Measurements from ENCODE around the gene BICDL1. TPM values are rescaled to one million over a fixed set of nuclear protein-coding genes. Genes with fewer than 3 reads are reported as not detected.
"Not testable (repeated sequence)": the region's sequence is repeated elsewhere in the genome, so short reads cannot be mapped to it uniquely, and the experiment has no call there.

The BICDL1 gene
- total RNA-seq, 3 donors from 2014 or later = 6.7 to 10.6 (median 6.8) TPM

- H3K36me3 ChIP-seq (ENCODE audit: low read depth) = no peaks in the 10 kb centered on the region
- no peak for TF ChIP-seq CTCF (IDR thresholded peaks at IDR 0.05)
- H3K4me3 ChIP-seq = no peak overlapping the region
- no peaks in the 10 kb centered on the region for H3K4me1 ChIP-seq (ENCODE audit: low read depth)
- DNase-seq = no peak
- no peaks in the 10 kb centered on the region for H3K9me3 ChIP-seq
- intact Hi-C loops (cut with DNase I, micrococcal nuclease) = no loop called here
- no peak for ATAC-seq
These were observed 50.7 kb downstream of the BICDL1 start for GRCh38 chr12:120039711-120040110.

- Histone ChIP-seq H3K4me3 (no peak overlapping the region), H3K9me3 (no peaks in the 10 kb centered on the region), H3K4me1 (ENCODE audit: low read depth) (no peaks in the 10 kb centered on the region), H3K36me3 (ENCODE audit: low read depth) (no peaks in the 10 kb centered on the region)
- no peak for ATAC-seq
- TF ChIP-seq CTCF (IDR thresholded peaks at IDR 0.05) = no peak
- DNase-seq = no peak
- intact Hi-C loops (cut with DNase I, micrococcal nuclease) = no loop called here
These were observed 52.6 kb downstream of the BICDL1 start for GRCh38 chr12:120041386-120042231.

GRCh38 chr12:120045367-120045766, 56.3 kb downstream of the BICDL1 start:
- DNase-seq; intact Hi-C loops (cut with DNase I, micrococcal nuclease): not testable (repeated sequence)

GRCh38 chr12:120047072-120047471, 58.0 kb downstream of the BICDL1 start:
- Histone ChIP-seq H3K36me3 (ENCODE audit: low read depth) (no peaks in the 10 kb centered on the region), H3K9me3 (no peaks in the 10 kb centered on the region), H3K4me1 (ENCODE audit: low read depth) (no peaks in the 10 kb centered on the region), H3K4me3 (no peak overlapping the region)
- intact Hi-C loops (cut with DNase I, micrococcal nuclease) = no loop called here
- ATAC-seq (no peak), DNase-seq (no peak)
- TF ChIP-seq CTCF (IDR thresholded peaks at IDR 0.05) = no peak

More at GRCh38 chr12:120045367-120045766, 56.3 kb downstream of the BICDL1 start:
- H3K4me3 ChIP-seq; H3K36me3 ChIP-seq (ENCODE audit: low read depth); H3K9me3 ChIP-seq; ATAC-seq; H3K4me1 ChIP-seq (ENCODE audit: low read depth): not testable (repeated sequence)

GRCh38 chr12:120048263-120048662, 59.2 kb downstream of the BICDL1 start:
- DNase-seq (no peak), ATAC-seq (no peak)
- intact Hi-C loops (cut with DNase I, micrococcal nuclease) = no loop called here
- TF ChIP-seq CTCF (IDR thresholded peaks at IDR 0.05) = no peak
- H3K4me3 ChIP-seq = no peak overlapping the region
- no peaks in the 10 kb centered on the region for H3K4me1 ChIP-seq (ENCODE audit: low read depth)
- H3K36me3 ChIP-seq (ENCODE audit: low read depth) = no peaks in the 10 kb centered on the region
- H3K9me3 ChIP-seq = no peaks in the 10 kb centered on the region

- no peak for ATAC-seq
- no peak for DNase-seq
- intact Hi-C loops (cut with DNase I, micrococcal nuclease) = no loop called here
- TF ChIP-seq CTCF (IDR thresholded peaks at IDR 0.05) = no peak
- no peaks in the 10 kb centered on the region for H3K36me3 ChIP-seq (ENCODE audit: low read depth)
- H3K9me3 ChIP-seq = no peaks in the 10 kb centered on the region
- no peak overlapping the region for H3K4me3 ChIP-seq
- no peaks in the 10 kb centered on the region for H3K4me1 ChIP-seq (ENCODE audit: low read depth)
These were observed 60.4 kb downstream of the BICDL1 start for GRCh38 chr12:120049426-120049825.

Data from mucosa of descending colon (tissue), 3 donors.